NCI-H2196 treated with DMSO at 0.1 percent for 48 hours (cell line): ENCODE data around the gene RAB27A.
"Not testable (repeated sequence)": the region's sequence is repeated elsewhere in the genome, so short reads cannot be mapped to it uniquely, and the experiment has no call there.

Experiments
- DNase-seq: peaks from one replicate; lab custom pipeline; 2025; ENCODE audit not compliant: unreplicated experiment; lab: John Stamatoyannopoulos, UW

RAB27A gene

DNA sequence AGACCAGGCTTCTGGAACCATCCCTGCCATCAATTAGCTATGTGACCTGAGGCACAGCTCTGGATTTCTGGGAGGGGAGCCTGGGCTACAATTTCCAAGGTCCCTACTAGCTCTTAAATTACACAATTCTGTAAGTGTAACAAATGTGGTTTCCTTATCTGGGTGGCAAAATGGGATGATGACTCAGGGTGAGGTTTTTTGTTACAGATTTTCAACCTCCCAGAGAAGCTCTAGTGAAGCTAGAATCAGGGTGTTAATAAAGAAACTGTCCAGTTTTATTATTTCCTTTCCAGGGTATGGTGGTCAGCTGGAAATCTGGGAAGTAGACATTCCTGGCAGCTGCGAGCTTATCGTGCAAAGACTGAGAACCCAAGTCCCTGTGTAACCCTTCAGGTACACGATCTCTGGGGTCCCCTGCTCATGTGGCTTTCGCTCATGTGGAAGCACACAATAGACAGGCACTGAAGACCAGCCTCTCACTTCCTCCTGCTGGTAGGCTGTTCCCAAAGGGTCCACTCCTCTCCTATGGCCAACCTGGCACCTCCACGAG, 7.3 kb downstream of the RAB27A start:
- DNase-seq, result no peak

DNA sequence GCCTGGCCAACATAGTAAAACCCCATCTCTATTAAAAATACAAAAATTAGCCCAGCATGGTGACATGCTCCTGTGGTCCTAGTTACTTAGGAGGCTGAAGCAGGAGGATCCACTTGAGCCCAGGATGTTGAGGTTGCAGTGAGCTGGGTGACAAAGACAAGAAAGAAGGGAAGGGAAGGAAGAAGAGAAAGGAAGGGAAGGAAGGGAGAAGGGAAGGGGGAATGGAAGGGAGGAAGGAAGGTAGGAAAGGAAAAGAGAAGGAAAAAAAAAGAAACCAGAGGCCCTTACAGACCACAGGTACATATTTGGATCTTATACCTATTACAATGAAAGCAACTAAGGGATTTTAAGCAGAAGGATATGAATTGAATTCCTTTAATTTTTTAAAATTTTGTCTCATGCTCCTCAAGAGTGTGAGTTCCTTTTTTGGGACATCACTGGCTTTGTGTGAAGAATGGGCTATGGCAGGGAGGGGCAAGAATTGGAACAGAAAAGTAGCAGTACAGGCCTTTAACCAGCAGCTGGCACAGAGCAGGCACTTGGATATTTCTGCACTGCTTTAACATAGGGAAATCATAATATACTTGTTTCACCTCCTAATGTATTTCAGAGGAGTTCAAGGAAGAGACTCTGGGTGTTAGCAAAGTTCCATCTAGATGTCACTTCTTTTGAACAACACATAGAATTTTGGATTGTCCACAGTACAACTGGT, 7.9 kb downstream of the RAB27A start:
- DNase-seq, result no peak

GRCh38 chr15:55280589-55280988, 9.0 kb downstream of the RAB27A start:
- not testable (repeated sequence) for DNase-seq

- no peak for DNase-seq
These were observed 9.8 kb downstream of the RAB27A start for GRCh38 chr15:55279746-55280351.

GRCh38 chr15:55279100-55279745, 10.4 kb downstream of the RAB27A start:
- DNase-seq, result no peak

- no peak for DNase-seq
These were observed 11.9 kb downstream of the RAB27A start for GRCh38 chr15:55277715-55278114.

DNA sequence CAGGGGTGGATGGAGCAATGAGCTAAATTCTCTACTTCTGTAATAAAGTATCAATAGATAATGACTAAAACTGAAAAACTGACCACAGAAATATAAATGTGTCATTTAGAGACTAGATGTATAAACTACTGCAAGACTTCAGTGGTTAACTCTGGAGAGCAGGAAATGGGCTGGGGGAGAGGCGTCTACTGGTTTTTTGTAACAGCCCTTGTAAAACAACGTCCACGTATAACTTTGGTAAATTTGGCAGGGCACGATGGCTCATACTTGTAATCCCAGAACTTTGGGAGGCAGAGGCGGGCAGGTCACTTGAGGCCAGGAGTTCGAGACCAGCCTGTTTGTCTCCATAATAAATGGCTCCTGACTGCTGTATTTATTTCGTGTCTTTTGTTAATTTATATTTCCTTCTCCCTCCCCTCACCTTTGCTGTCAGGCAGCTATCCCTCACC, 12.5 kb downstream of the RAB27A start:
- DNase-seq, result no peak

GRCh38 chr15:55276324-55276723, 13.3 kb downstream of the RAB27A start:
- DNase-seq, result no peak

GRCh38 chr15:55270291-55270690, 19.3 kb downstream of the RAB27A start:
- DNase-seq, result no peak

- DNase-seq, result no peak
These were observed 21.4 kb downstream of the RAB27A start for GRCh38 chr15:55268176-55268695.

GRCh38 chr15:55267401-55268175, 22.0 kb downstream of the RAB27A start:
- no peak for DNase-seq

- DNase-seq, result no peak
These were observed 23.1 kb downstream of the RAB27A start for GRCh38 chr15:55266547-55266946.

DNA sequence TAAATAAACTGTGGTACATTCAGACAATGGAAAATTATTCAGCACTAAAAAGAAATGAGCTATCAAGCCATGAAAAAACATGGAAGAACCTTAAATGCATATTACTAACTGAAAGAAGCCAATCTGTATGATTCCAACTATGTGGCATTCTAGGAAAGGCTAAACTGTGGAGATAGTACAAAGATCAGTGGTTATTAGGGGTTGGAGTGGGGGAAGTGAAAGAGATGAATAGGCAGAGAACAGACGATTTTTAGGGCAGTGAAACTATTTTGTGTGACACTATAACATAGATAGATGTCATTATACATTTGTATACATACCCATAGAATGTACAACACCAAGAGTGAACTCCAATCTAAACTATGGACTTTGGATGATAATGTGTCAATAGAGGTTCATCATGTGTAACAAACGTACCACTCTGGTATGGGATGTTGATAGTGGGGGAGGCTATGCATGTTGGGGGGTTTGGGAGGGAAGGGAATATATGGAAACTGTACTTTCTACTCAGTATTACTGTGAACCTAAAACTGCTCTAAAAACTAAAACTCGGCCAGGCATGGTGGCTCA, 29.0 kb downstream of the RAB27A start:
- no peak for DNase-seq

- DNase-seq, result no peak
These were observed 31.7 kb downstream of the RAB27A start for GRCh38 chr15:55257938-55258337.

GRCh38 chr15:55257012-55257670, 32.5 kb downstream of the RAB27A start:
- DNase-seq, result no peak

- DNase-seq, result no peak
These were observed 33.2 kb downstream of the RAB27A start for GRCh38 chr15:55256281-55257011.

DNA sequence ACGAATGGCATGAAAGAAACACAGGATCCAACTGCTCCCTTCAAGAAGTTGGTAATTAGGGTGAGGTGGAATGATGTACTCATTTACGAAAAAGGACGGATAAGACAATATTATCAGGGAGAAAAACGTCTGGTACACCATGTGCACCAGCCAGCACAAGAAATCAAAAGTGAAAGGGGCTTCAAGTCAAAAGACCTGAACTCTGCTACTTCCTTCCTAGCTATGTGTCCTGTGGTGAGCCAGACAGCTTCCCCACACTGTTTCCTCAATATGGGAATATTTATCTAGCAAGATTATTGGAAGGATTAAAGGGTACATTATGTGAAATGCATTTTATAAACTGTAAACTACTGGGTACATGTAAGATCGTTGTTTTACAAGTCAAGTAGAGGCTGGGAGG, 33.9 kb downstream of the RAB27A start:
- no peak for DNase-seq

DNA sequence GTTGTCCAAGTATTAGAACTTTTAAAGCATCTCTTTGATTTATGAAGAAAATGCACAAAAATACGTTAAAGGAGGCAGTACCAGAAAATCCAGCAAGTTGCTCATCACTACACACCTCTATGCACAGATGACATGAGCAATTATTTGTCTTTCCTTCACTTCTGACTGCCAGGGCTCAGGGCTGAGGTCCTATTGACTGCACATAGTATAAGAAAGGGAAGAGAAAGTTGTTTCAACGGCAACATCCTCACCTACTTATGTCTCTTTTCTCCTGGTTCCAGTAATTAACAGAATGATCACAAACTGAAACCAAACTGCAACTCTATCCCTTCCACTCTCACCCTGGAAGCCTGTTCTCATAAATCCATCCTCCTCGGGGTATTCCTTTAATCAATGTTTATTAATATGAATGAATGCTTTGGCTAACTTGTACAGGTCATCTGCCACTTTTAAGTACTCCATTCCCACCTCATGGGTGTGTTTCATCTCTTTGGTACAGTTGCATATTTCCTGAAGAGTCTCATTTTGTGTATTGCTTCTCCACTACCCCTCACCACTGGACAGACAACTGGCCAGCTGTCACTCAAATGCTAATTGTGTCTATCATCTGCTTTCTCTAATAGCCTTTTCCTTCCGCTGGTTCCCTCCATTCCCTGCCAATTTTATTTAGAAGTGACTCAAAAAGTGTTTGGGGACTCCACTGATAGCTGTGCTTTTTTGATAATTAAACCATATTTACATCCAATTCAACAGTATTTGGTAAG, 34.5 kb downstream of the RAB27A start:
- DNase-seq, result no peak

DNA sequence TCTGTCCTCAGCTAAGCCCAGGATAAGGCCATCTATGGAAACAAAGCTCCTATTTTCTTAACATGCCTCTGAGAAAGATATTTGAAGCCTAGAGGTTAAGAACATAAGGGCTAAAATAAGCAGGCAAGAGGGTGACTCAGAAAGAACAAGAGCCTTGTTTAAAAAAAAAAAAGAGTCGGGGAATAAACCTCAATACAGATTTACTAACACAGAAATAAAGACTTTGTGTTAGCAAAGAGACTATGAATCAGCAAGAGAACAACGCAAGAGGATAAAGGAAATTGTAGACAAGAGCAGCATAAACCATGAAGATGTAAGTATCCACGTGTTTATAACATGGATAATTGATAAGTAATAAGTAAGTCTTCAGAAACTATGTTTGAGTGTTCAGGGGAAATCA, 36.0 kb downstream of the RAB27A start:
- DNase-seq, result no peak
